ENCODE measurements around the gene PDGFB.
"Not testable (repeated sequence)": the region's sequence is repeated elsewhere in the genome, so short reads cannot be mapped to it uniquely, and the experiment has no call there.

The PDGFB gene

DNA sequence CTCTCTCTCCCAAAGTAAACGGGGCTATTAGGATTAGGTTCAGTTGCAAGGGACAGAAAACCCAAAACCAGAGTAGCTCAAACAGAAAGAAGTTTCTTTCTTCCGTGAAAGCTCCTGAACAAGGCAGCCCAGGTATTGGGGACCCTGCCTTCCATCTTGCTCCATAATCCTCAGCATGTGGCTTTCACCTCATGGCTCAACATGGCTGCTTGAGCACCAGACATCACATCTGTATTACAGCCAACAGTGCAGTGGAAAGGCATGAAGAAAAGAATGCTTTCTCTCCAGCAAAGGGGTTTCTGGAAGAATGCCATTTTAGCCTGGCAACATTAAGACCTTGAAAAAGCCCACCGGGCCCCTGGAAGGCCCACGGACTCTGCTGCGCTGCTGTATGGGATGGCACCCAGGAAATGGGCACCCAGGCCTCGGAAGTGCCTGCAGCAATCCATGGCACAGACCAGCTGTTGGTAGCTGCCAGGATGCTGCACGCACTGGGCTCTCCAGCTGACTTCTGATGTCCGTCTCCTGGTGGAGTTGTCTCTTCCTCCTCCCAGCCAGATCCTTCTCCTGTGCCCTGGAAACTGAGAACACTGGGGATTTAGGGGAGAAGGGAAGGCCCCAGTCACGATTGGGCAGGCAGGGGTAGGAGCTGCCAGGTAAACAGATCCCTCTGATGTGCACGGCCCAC is 22.6 kb downstream of the PDGFB start:
- in situ Hi-C loops (cut with MboI; ENCODE audit: low sequenced_read_pairs, unreplicated experiment), result no loop called here
- TF ChIP-seq, protein P1, sequence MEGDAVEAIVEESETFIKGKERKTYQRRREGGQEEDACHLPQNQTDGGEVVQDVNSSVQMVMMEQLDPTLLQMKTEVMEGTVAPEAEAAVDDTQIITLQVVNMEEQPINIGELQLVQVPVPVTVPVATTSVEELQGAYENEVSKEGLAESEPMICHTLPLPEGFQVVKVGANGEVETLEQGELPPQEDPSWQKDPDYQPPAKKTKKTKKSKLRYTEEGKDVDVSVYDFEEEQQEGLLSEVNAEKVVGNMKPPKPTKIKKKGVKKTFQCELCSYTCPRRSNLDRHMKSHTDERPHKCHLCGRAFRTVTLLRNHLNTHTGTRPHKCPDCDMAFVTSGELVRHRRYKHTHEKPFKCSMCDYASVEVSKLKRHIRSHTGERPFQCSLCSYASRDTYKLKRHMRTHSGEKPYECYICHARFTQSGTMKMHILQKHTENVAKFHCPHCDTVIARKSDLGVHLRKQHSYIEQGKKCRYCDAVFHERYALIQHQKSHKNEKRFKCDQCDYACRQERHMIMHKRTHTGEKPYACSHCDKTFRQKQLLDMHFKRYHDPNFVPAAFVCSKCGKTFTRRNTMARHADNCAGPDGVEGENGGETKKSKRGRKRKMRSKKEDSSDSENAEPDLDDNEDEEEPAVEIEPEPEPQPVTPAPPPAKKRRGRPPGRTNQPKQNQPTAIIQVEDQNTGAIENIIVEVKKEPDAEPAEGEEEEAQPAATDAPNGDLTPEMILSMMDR (IDR thresholded peaks at IDR 0.05; ENCODE audit: borderline replicate concordance, control extremely low read depth, extremely low read depth, insufficient read depth, missing control alignments), result no peak
- DNase-seq (ENCODE audit: low spot score), result no peak

DNA sequence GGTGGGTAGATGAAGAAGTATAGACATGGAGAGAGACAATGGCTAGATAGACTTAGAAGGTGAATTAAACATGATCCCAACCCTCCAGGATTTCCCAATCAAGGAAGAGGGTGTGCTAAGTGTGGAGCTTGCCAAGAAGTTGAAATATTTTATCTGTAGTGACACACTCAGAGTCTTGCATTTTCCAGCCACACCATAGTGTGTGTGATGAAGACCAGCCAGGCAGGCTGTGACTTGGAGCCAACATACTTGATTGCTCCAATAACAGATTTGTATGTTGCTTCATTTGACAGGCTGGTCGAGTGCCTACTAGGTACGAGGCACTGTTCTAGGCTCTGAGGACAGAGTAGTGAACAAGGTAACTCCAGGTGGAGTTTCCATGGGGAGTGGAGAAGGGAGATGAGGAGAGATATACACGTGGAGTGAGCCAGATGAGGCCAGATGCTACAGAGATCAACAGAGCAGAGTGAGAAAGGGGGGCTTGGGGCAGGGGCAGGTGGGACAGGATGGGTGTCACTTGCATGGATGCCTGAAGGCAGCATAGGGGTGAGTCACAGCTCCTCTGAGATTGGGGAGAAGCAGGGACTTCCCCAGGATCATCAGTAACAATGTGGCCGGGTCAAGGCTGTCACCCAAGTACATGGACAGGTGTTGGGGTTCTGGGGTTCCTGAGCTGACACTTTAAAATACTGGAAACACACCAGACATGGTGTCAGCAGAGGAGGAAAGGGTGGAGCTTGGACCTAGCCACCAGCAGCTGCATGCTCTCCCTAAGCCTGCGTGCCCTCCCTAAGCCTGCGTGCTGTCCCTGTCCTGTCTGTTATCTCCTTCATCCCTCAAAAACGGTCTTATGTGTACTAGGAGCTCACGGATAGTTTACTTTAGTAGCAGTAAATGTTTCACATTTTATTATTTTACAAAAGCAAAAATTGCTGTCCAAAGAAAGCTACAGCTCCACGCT is 23.6 kb downstream of the PDGFB start:
- TF ChIP-seq, protein P1 (IDR thresholded peaks at IDR 0.05; ENCODE audit: borderline replicate concordance, control extremely low read depth, extremely low read depth, insufficient read depth, missing control alignments), result no peak
- no peak for DNase-seq (ENCODE audit: low spot score)
- in situ Hi-C loops (cut with MboI; ENCODE audit: low sequenced_read_pairs, unreplicated experiment), result no loop called here

DNA sequence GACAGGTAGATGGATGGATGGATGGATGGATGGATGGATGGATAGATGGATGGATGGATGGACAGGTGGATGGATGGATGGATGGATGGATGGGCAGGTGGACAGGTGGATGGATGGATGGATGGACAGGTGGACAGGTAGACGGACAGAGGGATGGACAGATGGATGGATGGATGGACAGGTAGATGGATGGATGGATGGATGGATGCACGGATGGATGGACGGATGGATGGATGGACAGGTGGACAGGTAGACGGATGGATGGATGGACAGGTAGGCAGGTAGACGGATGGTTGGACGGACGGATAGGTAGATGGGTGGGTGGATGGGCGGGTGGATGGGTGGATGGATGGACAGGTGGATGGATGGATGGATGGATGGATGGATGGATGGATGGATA is 24.3 kb downstream of the PDGFB start:
- no peak for DNase-seq (ENCODE audit: low spot score)
- in situ Hi-C loops (cut with MboI; ENCODE audit: low sequenced_read_pairs, unreplicated experiment), result no loop called here
- TF ChIP-seq, protein P1 (IDR thresholded peaks at IDR 0.05; ENCODE audit: borderline replicate concordance, control extremely low read depth, extremely low read depth, insufficient read depth, missing control alignments), result no peak

DNA sequence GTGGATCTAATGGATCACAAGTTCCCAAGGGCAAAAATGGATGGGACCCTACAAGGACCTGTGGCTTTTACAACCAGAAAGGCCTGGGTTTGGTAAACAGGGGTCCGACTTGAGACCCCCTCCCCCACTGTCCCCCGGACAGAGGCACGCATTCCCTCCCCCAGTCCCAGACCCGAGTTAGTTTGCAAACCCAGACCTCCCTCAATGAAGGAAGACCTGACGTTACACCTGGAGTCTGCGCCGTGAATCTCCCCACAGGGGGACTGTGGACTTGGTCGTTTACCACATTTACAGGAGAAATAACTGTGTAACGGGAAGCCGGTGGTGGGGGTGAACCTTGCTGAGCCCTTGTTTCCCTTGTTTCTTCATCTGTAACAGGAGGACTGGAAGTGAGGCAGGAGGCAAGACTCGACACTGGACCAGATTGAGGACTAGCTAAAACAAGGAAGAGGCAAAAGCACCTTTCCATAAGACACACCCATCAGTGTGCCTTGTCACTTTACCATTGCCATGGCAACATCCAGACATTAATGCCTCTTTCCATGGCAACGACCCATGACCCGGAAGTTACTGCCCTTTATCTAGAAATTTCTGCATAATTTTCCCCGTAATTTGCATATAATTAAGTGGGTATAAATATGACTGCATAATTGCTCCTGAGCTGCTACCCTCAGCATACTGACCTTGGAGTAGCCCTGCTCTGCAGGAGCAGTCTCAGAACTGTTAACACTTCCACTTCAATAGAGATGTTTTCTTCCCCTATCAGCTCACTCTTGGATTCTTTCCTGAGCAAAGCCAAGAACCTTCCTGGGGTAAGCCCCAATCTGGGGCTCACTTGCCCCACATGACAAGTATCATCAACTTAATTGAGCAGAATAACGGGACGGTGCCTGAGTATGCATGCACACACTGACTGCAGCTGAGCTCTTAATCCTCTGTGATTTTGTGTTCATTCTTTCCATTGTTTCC is 25.4 kb downstream of the PDGFB start:
- TF ChIP-seq, protein P1 (IDR thresholded peaks at IDR 0.05; ENCODE audit: borderline replicate concordance, control extremely low read depth, extremely low read depth, insufficient read depth, missing control alignments), result no peak
- in situ Hi-C loops (cut with MboI; ENCODE audit: low sequenced_read_pairs, unreplicated experiment), result no loop called here
- no peak for DNase-seq (ENCODE audit: low spot score)

DNA sequence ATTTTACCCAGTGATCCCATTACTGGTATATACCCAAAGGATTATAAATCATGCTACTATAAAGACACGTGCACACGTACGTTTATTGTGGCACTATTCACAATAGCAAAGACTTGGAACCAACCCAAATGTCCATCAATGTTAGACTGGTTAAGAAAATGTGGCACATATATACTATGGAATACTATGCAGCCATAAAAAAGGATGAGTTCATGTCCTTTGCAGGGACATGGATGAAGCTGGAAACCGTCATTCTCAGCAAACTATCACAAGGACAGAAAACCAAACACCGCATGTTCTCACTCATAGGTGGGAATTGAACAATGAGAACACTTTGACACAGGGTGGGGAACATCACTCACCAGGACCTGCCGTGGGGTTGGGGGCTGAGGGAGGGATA is 26.4 kb downstream of the PDGFB start:
- in situ Hi-C loops (cut with MboI; ENCODE audit: low sequenced_read_pairs, unreplicated experiment); DNase-seq (ENCODE audit: low spot score): not testable (repeated sequence)

DNA sequence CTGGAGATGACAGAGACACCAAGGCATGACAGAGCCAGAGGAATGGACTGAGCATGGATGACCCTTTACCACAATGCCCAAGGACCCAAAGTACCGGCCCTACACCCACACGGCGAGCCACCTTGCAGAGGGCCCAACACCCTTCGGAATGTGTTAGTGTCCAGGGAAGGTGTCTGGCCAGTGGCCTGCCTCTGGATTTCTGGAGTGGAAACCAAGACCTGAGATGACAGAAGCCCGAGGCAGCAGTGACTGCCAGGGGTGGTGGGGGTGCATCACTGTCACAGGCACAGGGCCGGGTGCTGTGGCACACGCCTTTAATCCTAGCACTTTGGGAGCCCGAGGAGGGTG is 28.7 kb downstream of the PDGFB start:
- DNase-seq (ENCODE audit: low spot score), result no peak
- TF ChIP-seq, protein P1 (IDR thresholded peaks at IDR 0.05; ENCODE audit: borderline replicate concordance, control extremely low read depth, extremely low read depth, insufficient read depth, missing control alignments), result no peak
- in situ Hi-C loops (cut with MboI; ENCODE audit: low sequenced_read_pairs, unreplicated experiment), result no loop called here

Data from GM13976 (cell line).